ENCODE data around the gene ZNF30.

The ZNF30 gene

GRCh38 chr19:34975056-34975455 is 48.4 kb downstream of the ZNF30 start:
- no peaks in the 10 kb centered on the region for H4K20me1 ChIP-seq (ENCODE audit: insufficient read depth, low read length)
- H3K4me3 ChIP-seq (ENCODE audit: low read length) = no peak overlapping the region
- H3K79me2 ChIP-seq (ENCODE audit: low read length) = no peaks in the 10 kb centered on the region
- H2AFZ ChIP-seq (ENCODE audit: low read depth, low read length) = no peak overlapping the region
- H3K27ac ChIP-seq (ENCODE audit: low read length) = no peak overlapping the region
- no peak for TF ChIP-seq EZH2phosphoT487 (IDR thresholded peaks at IDR 0.05; ENCODE audit: low read depth)
- TF ChIP-seq, protein P1, sequence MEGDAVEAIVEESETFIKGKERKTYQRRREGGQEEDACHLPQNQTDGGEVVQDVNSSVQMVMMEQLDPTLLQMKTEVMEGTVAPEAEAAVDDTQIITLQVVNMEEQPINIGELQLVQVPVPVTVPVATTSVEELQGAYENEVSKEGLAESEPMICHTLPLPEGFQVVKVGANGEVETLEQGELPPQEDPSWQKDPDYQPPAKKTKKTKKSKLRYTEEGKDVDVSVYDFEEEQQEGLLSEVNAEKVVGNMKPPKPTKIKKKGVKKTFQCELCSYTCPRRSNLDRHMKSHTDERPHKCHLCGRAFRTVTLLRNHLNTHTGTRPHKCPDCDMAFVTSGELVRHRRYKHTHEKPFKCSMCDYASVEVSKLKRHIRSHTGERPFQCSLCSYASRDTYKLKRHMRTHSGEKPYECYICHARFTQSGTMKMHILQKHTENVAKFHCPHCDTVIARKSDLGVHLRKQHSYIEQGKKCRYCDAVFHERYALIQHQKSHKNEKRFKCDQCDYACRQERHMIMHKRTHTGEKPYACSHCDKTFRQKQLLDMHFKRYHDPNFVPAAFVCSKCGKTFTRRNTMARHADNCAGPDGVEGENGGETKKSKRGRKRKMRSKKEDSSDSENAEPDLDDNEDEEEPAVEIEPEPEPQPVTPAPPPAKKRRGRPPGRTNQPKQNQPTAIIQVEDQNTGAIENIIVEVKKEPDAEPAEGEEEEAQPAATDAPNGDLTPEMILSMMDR (IDR thresholded peaks at IDR 0.05; ENCODE audit: low read depth, low read length) = no peak
- H3K9me3 ChIP-seq (ENCODE audit: insufficient read depth, low read length) = peaks cover 3% of the 10 kb centered on the region; the same call in 1 of the 2 replicates
- H3K9ac ChIP-seq (ENCODE audit: low read length) = no peak overlapping the region
- H3K4me1 ChIP-seq (ENCODE audit: low read length) = no peaks in the 10 kb centered on the region
- H3K36me3 ChIP-seq (replicated peaks; ENCODE audit: low read depth, low read length) = no peaks in the 10 kb centered on the region
- H3K27me3 ChIP-seq (ENCODE audit: low read depth, low read length) = peaks cover 11% of the 10 kb centered on the region
- H3K4me2 ChIP-seq (ENCODE audit: low read length) = no peak overlapping the region

DNA sequence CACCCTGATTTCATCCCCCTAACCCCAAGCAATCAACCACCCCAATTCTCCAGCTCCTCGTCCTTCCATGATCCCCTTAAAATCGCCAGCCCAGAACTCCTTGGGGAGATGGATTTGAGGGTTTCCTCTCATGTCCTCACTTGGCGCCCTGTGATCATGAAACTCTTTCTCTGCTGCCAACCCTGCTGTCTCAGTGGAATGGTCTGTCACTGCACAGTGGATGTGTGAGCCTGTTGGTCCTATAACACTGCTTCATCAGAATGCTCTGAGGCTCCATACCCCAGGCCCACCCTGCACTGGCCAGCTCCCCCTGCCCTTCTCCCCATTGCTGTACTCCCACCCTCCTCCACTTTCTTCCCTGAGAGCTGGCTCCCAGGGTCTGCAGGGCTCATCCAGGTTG is 49.9 kb downstream of the ZNF30 start:
- H3K27ac ChIP-seq (ENCODE audit: low read length) = no peak overlapping the region
- H3K4me3 ChIP-seq (ENCODE audit: low read length) = no peak overlapping the region
- H4K20me1 ChIP-seq (ENCODE audit: insufficient read depth, low read length) = no peaks in the 10 kb centered on the region
- no peak overlapping the region for H2AFZ ChIP-seq (ENCODE audit: low read depth, low read length)
- H3K79me2 ChIP-seq (ENCODE audit: low read length) = no peaks in the 10 kb centered on the region
- no peak for TF ChIP-seq EZH2phosphoT487 (IDR thresholded peaks at IDR 0.05; ENCODE audit: low read depth)
- TF ChIP-seq, protein P1 (IDR thresholded peaks at IDR 0.05; ENCODE audit: low read depth, low read length) = no peak
- H3K4me1 ChIP-seq (ENCODE audit: low read length) = no peaks in the 10 kb centered on the region
- no peaks in the 10 kb centered on the region for H3K36me3 ChIP-seq (replicated peaks; ENCODE audit: low read depth, low read length)
- H3K9ac ChIP-seq (ENCODE audit: low read length) = no peak overlapping the region
- H3K4me2 ChIP-seq (ENCODE audit: low read length) = no peak overlapping the region
- peaks cover 3% of the 10 kb centered on the region; the same call in 1 of the 2 replicates for H3K9me3 ChIP-seq (ENCODE audit: insufficient read depth, low read length)
- peaks cover 11% of the 10 kb centered on the region for H3K27me3 ChIP-seq (ENCODE audit: low read depth, low read length)

GRCh38 chr19:34979819-34980640 is 53.3 kb downstream of the ZNF30 start:
- Histone ChIP-seq H3K4me1 (ENCODE audit: low read length) (peaks cover 9% of the 10 kb centered on the region), H3K27me3 (ENCODE audit: low read depth, low read length) (peaks cover 7% of the 10 kb centered on the region; the same call in 1 of the 2 replicates), H3K9me3 (ENCODE audit: insufficient read depth, low read length) (peaks cover 6% of the 10 kb centered on the region), H4K20me1 (ENCODE audit: insufficient read depth, low read length) (no peaks in the 10 kb centered on the region), H3K36me3 (replicated peaks; ENCODE audit: low read depth, low read length) (no peaks in the 10 kb centered on the region), H3K9ac (ENCODE audit: low read length) (no peak overlapping the region), H2AFZ (ENCODE audit: low read depth, low read length) (no peak overlapping the region), H3K4me2 (ENCODE audit: low read length) (no peak overlapping the region), H3K27ac (ENCODE audit: low read length) (no peak overlapping the region), H3K4me3 (ENCODE audit: low read length) (no peak overlapping the region), H3K79me2 (ENCODE audit: low read length) (no peaks in the 10 kb centered on the region)
- TF ChIP-seq, protein P1 (IDR thresholded peaks at IDR 0.05; ENCODE audit: low read depth, low read length) = no peak
- TF ChIP-seq EZH2phosphoT487 (IDR thresholded peaks at IDR 0.05; ENCODE audit: low read depth) = no peak

DNA sequence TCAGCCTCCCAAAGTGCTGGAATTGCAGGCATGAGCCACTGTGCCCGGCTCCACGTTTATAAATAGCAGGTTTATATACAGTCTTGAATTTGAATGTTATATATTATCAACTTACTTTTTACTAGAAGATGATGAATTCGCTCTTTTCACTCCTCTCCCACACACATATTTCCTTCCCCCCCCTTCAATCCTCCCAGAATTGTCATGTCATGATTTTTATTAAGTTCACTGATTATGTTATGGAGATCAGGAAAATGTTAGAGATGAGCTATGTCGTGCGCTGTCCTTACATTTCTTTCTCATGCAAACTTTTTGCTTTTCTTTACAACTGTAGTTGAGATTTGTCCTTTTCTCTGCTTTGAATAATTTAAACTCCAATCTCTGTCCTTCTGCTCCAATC is 55.6 kb downstream of the ZNF30 start:
- Histone ChIP-seq H4K20me1 (ENCODE audit: insufficient read depth, low read length) (no peaks in the 10 kb centered on the region), H3K9me3 (ENCODE audit: insufficient read depth, low read length) (peaks cover 3% of the 10 kb centered on the region; the same call in 1 of the 2 replicates), H2AFZ (ENCODE audit: low read depth, low read length) (no peak overlapping the region), H3K36me3 (replicated peaks; ENCODE audit: low read depth, low read length) (no peaks in the 10 kb centered on the region), H3K9ac (ENCODE audit: low read length) (no peak overlapping the region), H3K27ac (ENCODE audit: low read length) (no peak overlapping the region), H3K27me3 (ENCODE audit: low read depth, low read length) (peaks cover 13% of the 10 kb centered on the region; the same call in 1 of the 2 replicates), H3K4me1 (ENCODE audit: low read length) (peaks cover 9% of the 10 kb centered on the region), H3K4me3 (ENCODE audit: low read length) (no peak overlapping the region), H3K79me2 (ENCODE audit: low read length) (no peaks in the 10 kb centered on the region), H3K4me2 (ENCODE audit: low read length) (no peak overlapping the region)
- no peak for TF ChIP-seq EZH2phosphoT487 (IDR thresholded peaks at IDR 0.05; ENCODE audit: low read depth)
- TF ChIP-seq, protein P1 (IDR thresholded peaks at IDR 0.05; ENCODE audit: low read depth, low read length) = no peak
